ENCODE data around the gene FADS1. TPM values are rescaled to one million over a fixed set of nuclear protein-coding genes. Genes with fewer than 3 reads are reported as not detected.
A peak's percentile ranks its signal among the peaks of the same experiment; 100 is the strongest.

Gene FADS1
- total and polyA plus RNA-seq, 2 of the 13 experiments (the other 11 are each of a cell fraction or from before 2014, with no cell fraction given) = 91.8 to 108 TPM

DNA sequence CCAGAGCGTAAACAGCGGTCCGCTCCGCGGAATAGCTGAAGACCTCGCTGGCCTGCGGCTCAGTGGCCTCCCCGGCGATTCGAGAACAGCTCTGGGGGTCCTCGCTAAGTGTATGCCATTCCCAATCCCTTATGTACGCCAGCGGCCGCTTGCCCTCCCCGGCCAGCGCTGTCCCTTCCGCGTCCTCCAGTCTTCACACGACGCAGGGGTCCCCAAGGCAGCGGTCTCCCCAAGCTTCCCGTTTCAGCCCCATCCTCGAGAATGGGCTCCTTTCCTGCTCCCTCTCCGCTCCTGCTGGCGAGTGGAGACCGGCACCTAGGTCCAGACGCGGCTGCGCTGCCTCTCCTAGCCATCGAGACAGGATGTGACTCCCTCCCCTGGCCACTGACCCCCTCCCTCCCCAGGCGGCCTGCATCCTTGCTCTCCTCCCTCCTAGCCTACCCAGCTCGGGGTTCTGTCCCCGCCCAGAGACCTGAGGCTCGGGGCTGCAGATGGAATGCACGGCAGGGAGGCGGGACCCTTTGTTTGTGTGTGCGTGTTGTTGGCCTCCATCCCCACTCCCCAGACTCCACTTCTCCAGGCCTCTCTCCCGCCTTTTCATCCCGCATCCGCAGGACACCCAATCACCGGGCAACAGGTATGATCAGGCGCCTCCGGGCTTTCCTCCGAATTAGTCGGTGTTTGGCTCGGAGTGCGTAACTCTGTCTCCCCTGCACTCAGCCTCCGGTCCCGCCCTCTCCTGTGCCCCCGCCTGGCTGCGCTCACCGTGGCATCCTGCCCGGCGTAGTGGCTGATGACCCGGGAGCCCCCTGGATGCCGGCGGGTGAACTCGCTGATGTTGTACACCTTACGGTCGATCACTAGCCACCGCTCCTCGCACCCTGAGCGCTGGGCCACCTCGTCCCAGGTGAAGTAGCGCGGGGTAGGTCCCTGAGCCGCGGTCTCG is 740 bp downstream of the FADS1 start (continued):
- TF ChIP-seq ZNF530 (CRISPR knock-in tag; IDR thresholded peaks at IDR 0.05; ENCODE audit: low read depth) (no peak), ZNF256 (CRISPR knock-in tag; conservative IDR thresholded peaks at IDR 0.05) (no peak), ZNF230 (CRISPR knock-in tag; IDR thresholded peaks at IDR 0.05) (no peak), MEIS1 (CRISPR knock-in tag; IDR thresholded peaks at IDR 0.05; ENCODE audit: borderline replicate concordance) (no peak), ZFX (CRISPR knock-in tag; IDR thresholded peaks at IDR 0.05; ENCODE audit: low read depth) (peak; percentile 63), ZNF501 (CRISPR knock-in tag; IDR thresholded peaks at IDR 0.05) (no peak), PRMT3 (CRISPR knock-in tag; IDR thresholded peaks at IDR 0.05; ENCODE audit: borderline replicate concordance, low read depth) (no peak), TOE1 (CRISPR knock-in tag; IDR thresholded peaks at IDR 0.05) (no peak), MTA3 (CRISPR knock-in tag; IDR thresholded peaks at IDR 0.05) (no peak), SMC3 (IDR thresholded peaks at IDR 0.05; ENCODE audit: low read length) (no peak), POLR2AphosphoS5 (IDR thresholded peaks at IDR 0.05; ENCODE audit: low read depth, low read length) (peak; percentile 11; the same call in 1 of the 2 replicates), ZNF382 (CRISPR knock-in tag; IDR thresholded peaks at IDR 0.05; ENCODE audit: borderline replicate concordance) (no peak), RFX1 (IDR thresholded peaks at IDR 0.05) (no peak), NFRKB (IDR thresholded peaks at IDR 0.05) (no peak), ZBTB7B (CRISPR knock-in tag; IDR thresholded peaks at IDR 0.05) (no peak), HOXA9 (CRISPR knock-in tag; IDR thresholded peaks at IDR 0.05; ENCODE audit: borderline replicate concordance) (0 out of 2 replicates have a peak, but pooled peaks have one; percentile 46), ZBTB8A (CRISPR knock-in tag; IDR thresholded peaks at IDR 0.05; ENCODE audit: borderline replicate concordance, low read depth) (peak; percentile 84), ZNF816 (CRISPR knock-in tag; IDR thresholded peaks at IDR 0.05; ENCODE audit: borderline replicate concordance) (0 out of 2 replicates have a peak, but pooled peaks have one; percentile 69), FOXM1 (CRISPR knock-in tag; IDR thresholded peaks at IDR 0.05) (no peak)
- TF ChIP-seq, protein P1, sequence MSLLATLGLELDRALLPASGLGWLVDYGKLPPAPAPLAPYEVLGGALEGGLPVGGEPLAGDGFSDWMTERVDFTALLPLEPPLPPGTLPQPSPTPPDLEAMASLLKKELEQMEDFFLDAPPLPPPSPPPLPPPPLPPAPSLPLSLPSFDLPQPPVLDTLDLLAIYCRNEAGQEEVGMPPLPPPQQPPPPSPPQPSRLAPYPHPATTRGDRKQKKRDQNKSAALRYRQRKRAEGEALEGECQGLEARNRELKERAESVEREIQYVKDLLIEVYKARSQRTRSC (CRISPR knock-in tag; IDR thresholded peaks at IDR 0.05; ENCODE audit: low read depth) = no peak; the same call in 1 of the 2 replicates
- TF ChIP-seq, protein P2, sequence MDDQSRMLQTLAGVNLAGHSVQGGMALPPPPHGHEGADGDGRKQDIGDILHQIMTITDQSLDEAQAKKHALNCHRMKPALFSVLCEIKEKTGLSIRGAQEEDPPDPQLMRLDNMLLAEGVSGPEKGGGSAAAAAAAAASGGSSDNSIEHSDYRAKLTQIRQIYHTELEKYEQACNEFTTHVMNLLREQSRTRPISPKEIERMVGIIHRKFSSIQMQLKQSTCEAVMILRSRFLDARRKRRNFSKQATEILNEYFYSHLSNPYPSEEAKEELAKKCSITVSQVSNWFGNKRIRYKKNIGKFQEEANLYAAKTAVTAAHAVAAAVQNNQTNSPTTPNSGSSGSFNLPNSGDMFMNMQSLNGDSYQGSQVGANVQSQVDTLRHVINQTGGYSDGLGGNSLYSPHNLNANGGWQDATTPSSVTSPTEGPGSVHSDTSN (CRISPR knock-in tag; IDR thresholded peaks at IDR 0.05; ENCODE audit: borderline replicate concordance) = no peak
- TF ChIP-seq, protein P3, sequence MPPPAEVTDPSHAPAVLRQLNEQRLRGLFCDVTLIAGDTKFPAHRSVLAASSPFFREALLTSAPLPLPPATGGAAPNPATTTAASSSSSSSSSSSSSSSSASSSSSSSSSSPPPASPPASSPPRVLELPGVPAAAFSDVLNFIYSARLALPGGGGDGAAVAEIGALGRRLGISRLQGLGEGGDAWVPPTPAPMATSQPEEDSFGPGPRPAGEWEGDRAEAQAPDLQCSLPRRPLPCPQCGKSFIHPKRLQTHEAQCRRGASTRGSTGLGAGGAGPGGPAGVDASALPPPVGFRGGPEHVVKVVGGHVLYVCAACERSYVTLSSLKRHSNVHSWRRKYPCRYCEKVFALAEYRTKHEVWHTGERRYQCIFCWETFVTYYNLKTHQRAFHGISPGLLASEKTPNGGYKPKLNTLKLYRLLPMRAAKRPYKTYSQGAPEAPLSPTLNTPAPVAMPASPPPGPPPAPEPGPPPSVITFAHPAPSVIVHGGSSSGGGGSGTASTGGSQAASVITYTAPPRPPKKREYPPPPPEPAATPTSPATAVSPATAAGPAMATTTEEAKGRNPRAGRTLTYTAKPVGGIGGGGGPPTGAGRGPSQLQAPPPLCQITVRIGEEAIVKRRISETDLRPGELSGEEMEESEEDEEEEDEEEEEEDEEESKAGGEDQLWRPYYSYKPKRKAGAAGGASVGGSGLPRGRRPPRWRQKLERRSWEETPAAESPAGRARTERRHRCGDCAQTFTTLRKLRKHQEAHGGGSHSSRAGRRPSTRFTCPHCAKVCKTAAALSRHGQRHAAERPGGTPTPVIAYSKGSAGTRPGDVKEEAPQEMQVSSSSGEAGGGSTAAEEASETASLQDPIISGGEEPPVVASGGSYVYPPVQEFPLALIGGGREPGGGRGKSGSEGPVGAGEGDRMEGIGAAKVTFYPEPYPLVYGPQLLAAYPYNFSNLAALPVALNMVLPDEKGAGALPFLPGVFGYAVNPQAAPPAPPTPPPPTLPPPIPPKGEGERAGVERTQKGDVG (CRISPR knock-in tag; IDR thresholded peaks at IDR 0.05; ENCODE audit: borderline replicate concordance) = no peak
- TF ChIP-seq, protein P4, sequence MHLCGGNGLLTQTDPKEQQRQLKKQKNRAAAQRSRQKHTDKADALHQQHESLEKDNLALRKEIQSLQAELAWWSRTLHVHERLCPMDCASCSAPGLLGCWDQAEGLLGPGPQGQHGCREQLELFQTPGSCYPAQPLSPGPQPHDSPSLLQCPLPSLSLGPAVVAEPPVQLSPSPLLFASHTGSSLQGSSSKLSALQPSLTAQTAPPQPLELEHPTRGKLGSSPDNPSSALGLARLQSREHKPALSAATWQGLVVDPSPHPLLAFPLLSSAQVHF (CRISPR knock-in tag; IDR thresholded peaks at IDR 0.05) = peak; percentile 30
- TF ChIP-seq, protein P5, sequence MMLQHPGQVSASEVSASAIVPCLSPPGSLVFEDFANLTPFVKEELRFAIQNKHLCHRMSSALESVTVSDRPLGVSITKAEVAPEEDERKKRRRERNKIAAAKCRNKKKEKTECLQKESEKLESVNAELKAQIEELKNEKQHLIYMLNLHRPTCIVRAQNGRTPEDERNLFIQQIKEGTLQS (CRISPR knock-in tag; IDR thresholded peaks at IDR 0.05) = 0 out of 2 replicates have a peak, but pooled peaks have one; percentile 9

Measured in HepG2 (cell line).